ENCODE data around the gene C3orf33. TPM values are rescaled to one million over a fixed set of nuclear protein-coding genes. Genes with fewer than 3 reads are reported as not detected.
A peak's percentile ranks its signal among the peaks of the same experiment; 100 is the strongest.

Gene C3orf33
- total and polyA plus RNA-seq, 2 of the 13 experiments (the other 11 are each of a cell fraction or from before 2014, with no cell fraction given): 9.2 to 12.6 TPM

DNA sequence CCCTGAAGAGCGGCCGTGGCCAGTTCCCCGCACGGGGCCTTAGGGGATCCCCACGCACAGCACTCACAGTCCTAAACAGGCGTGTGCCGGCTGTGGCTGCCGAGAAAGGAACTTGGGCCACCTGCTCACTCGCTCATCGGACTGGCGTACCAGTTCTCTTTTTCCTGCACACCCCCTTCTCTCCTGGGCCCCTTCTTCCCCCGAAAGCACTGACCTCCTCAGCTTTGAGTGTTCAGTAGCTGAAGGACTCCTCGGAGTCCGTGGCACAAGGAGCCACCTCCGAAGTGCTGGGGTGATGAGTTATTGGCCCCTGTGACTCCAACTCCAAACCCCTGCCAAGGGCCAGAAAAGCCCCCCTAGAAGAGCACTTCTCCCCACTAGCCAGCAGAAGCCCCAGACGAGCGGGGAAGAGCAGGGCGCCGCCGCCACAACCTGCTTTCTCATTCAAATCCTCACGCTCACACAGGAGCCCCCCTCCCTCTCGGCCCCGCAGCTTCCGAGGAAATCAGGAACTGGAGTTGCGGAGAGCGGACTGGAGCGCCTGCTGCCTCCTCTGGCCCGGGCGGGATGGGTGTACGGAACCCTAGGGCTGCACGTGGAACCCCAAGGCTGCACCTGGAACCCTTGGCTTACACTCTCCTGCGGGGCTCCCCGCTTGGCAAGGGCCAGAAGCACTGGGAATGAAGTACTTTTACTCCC lies 61.3 kb downstream of the C3orf33 start, which contains the start of gene PLCH1 (continued):
- TF ChIP-seq NR2F1 (CRISPR knock-in tag; IDR thresholded peaks at IDR 0.05): no peak
- 0 out of 2 replicates have a peak, but pooled peaks have one; percentile 34 for TF ChIP-seq ZNF205 (CRISPR knock-in tag; IDR thresholded peaks at IDR 0.05)
- 0 out of 2 replicates have a peak, but pooled peaks have one; percentile 33 for TF ChIP-seq NFATC3 (CRISPR knock-in tag; IDR thresholded peaks at IDR 0.05)
- peak; percentile 93 for TF ChIP-seq U2AF1 (optimal IDR thresholded peaks at IDR 0.05; ENCODE audit: low read depth, low read length)
- TF ChIP-seq, protein P1, sequence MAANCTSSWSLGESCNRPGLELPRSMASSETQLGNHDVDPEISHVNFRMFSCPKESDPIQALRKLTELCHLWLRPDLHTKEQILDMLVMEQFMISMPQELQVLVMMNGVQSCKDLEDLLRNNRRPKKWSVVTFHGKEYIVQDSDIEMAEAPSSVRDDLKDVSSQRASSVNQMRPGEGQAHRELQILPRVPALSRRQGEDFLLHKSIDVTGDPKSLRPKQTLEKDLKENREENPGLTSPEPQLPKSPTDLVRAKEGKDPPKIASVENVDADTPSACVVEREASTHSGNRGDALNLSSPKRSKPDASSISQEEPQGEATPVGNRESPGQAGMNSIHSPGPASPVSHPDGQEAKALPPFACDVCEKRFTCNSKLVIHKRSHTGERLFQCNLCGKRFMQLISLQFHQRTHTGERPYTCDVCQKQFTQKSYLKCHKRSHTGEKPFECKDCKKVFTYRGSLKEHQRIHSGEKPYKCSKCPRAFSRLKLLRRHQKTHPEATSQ (CRISPR knock-in tag; IDR thresholded peaks at IDR 0.05; ENCODE audit: borderline replicate concordance): no peak
- TF ChIP-seq ADNP (CRISPR knock-in tag; IDR thresholded peaks at IDR 0.05): peak; percentile 58; the same call in 1 of the 2 replicates
- TF ChIP-seq, protein P2, sequence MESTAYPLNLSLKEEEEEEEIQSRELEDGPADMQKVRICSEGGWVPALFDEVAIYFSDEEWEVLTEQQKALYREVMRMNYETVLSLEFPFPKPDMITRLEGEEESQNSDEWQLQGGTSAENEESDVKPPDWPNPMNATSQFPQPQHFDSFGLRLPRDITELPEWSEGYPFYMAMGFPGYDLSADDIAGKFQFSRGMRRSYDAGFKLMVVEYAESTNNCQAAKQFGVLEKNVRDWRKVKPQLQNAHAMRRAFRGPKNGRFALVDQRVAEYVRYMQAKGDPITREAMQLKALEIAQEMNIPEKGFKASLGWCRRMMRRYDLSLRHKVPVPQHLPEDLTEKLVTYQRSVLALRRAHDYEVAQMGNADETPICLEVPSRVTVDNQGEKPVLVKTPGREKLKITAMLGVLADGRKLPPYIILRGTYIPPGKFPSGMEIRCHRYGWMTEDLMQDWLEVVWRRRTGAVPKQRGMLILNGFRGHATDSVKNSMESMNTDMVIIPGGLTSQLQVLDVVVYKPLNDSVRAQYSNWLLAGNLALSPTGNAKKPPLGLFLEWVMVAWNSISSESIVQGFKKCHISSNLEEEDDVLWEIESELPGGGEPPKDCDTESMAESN (CRISPR knock-in tag; conservative IDR thresholded peaks at IDR 0.05): peak; percentile 20; the same call in 1 of the 2 replicates
- no peak for TF ChIP-seq PCBP2 (optimal IDR thresholded peaks at IDR 0.05; ENCODE audit: low read depth, low read length, poor library complexity, severe bottlenecking)
- TF ChIP-seq, protein P3, sequence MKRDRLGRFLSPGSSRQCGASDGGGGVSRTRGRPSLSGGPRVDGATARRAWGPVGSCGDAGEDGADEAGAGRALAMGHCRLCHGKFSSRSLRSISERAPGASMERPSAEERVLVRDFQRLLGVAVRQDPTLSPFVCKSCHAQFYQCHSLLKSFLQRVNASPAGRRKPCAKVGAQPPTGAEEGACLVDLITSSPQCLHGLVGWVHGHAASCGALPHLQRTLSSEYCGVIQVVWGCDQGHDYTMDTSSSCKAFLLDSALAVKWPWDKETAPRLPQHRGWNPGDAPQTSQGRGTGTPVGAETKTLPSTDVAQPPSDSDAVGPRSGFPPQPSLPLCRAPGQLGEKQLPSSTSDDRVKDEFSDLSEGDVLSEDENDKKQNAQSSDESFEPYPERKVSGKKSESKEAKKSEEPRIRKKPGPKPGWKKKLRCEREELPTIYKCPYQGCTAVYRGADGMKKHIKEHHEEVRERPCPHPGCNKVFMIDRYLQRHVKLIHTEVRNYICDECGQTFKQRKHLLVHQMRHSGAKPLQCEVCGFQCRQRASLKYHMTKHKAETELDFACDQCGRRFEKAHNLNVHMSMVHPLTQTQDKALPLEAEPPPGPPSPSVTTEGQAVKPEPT (CRISPR knock-in tag; IDR thresholded peaks at IDR 0.05; ENCODE audit: low read depth): 0 out of 2 replicates have a peak, but pooled peaks have one; percentile 10
- no peak for TF ChIP-seq ZNF260 (CRISPR knock-in tag; IDR thresholded peaks at IDR 0.05; ENCODE audit: borderline replicate concordance, low read depth)
- TF ChIP-seq, protein P4, sequence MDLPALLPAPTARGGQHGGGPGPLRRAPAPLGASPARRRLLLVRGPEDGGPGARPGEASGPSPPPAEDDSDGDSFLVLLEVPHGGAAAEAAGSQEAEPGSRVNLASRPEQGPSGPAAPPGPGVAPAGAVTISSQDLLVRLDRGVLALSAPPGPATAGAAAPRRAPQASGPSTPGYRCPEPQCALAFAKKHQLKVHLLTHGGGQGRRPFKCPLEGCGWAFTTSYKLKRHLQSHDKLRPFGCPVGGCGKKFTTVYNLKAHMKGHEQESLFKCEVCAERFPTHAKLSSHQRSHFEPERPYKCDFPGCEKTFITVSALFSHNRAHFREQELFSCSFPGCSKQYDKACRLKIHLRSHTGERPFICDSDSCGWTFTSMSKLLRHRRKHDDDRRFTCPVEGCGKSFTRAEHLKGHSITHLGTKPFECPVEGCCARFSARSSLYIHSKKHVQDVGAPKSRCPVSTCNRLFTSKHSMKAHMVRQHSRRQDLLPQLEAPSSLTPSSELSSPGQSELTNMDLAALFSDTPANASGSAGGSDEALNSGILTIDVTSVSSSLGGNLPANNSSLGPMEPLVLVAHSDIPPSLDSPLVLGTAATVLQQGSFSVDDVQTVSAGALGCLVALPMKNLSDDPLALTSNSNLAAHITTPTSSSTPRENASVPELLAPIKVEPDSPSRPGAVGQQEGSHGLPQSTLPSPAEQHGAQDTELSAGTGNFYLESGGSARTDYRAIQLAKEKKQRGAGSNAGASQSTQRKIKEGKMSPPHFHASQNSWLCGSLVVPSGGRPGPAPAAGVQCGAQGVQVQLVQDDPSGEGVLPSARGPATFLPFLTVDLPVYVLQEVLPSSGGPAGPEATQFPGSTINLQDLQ (CRISPR knock-in tag; IDR thresholded peaks at IDR 0.05): peak; percentile 30; the same call in 1 of the 2 replicates
- no peak for TF ChIP-seq CENPX (CRISPR knock-in tag; IDR thresholded peaks at IDR 0.05)
- TF ChIP-seq, protein P5, sequence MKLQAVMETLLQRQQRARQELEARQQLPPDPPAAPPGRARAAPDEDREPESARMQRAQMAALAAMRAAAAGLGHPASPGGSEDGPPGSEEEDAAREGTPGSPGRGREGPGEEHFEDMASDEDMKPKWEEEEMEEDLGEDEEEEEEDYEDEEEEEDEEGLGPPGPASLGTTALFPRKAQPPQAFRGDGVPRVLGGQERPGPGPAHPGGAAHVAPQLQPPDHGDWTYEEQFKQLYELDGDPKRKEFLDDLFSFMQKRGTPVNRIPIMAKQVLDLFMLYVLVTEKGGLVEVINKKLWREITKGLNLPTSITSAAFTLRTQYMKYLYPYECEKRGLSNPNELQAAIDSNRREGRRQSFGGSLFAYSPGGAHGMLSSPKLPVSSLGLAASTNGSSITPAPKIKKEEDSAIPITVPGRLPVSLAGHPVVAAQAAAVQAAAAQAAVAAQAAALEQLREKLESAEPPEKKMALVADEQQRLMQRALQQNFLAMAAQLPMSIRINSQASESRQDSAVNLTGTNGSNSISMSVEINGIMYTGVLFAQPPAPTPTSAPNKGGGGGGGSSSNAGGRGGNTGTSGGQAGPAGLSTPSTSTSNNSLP (IDR thresholded peaks at IDR 0.05; ENCODE audit: low read depth, low read length): 0 out of 2 replicates have a peak, but pooled peaks have one; percentile 41
- TF ChIP-seq, protein P6, sequence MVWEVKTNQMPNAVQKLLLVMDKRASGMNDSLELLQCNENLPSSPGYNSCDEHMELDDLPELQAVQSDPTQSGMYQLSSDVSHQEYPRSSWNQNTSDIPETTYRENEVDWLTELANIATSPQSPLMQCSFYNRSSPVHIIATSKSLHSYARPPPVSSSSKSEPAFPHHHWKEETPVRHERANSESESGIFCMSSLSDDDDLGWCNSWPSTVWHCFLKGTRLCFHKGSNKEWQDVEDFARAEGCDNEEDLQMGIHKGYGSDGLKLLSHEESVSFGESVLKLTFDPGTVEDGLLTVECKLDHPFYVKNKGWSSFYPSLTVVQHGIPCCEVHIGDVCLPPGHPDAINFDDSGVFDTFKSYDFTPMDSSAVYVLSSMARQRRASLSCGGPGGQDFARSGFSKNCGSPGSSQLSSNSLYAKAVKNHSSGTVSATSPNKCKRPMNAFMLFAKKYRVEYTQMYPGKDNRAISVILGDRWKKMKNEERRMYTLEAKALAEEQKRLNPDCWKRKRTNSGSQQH (CRISPR knock-in tag; IDR thresholded peaks at IDR 0.05; ENCODE audit: low read depth): peak; percentile 69

Measured in HepG2 (cell line).